ENCODE data around the gene MRPL36.
"Not testable (repeated sequence)": the region's sequence is repeated elsewhere in the genome, so short reads cannot be mapped to it uniquely, and the experiment has no call there.

MRPL36 gene

DNA sequence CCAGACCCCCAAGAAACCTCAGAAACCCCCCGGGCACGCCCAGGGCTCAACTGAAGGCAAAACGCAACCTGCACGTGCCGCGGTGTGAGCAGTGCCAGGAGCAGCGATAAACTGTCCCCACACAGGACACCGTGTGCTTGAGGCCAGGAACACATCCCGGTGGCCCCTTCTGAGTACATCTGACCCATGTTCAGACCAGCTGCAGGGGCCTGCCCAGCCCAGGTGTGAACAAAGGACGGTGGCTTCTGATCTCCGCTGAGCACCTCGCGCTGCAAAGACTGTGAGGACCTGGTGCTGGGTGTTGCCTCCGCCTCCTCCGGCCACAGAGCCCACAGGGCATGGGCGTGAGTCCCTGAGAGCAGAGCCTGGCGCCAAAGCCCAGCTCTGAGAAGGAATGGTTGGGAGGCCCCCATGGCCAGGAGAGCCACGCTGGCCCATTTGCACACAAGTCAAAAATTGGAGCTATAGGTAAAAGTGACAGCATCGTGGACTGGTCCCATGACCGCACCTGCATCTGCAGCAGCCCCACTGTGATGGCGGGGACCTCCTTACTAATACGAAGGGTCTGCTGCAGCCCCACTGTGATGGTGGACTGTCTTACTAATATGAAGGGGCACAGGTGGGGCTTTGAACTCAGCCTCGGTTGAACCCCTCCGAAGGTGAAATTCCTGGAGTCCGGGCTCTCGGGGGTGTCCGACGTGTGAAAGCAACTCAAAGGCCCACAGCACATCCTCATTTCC is 33.0 kb upstream of the MRPL36 start:
- no peak for DNase-seq (ENCODE audit: low spot score)

DNA sequence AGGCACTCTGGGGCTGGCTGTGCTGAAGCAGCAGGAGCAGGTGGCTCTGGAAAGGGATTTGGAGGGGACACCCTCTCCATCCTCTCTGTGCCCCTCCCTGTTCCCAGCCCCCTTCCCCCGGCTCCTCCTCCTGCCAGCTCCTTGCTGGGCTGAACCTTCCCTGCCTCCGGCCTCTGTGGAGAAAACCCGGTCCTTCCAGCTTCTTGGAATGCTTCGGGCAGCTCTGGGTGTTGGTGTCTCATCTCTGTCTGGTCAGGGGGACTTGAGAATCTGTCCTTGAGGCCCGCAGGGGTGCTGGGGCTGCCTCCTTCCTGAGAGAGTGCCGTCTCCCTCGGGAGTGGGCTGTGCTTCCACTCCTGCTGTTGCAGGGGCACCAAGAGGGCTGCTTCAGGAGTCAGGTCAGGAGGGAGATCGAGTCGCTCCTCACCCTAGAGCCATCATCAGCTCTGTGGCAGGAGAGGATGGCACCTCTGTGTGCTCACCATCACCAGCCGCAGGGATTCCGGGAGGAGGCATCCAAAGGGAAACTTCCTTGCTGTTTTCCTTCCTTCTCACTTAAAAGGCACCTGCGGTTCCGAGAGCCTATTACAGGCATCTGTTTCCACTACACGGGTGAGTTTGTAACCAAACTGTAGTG is 32.2 kb upstream of the MRPL36 start:
- DNase-seq (ENCODE audit: low spot score), result no peak

GRCh38 chr5:1831257-1831656 is 31.6 kb upstream of the MRPL36 start:
- DNase-seq (ENCODE audit: low spot score), result no peak

- no peak for DNase-seq (ENCODE audit: low spot score)
Measured at GRCh38 chr5:1830571-1831228, 31.1 kb upstream of the MRPL36 start.

DNA sequence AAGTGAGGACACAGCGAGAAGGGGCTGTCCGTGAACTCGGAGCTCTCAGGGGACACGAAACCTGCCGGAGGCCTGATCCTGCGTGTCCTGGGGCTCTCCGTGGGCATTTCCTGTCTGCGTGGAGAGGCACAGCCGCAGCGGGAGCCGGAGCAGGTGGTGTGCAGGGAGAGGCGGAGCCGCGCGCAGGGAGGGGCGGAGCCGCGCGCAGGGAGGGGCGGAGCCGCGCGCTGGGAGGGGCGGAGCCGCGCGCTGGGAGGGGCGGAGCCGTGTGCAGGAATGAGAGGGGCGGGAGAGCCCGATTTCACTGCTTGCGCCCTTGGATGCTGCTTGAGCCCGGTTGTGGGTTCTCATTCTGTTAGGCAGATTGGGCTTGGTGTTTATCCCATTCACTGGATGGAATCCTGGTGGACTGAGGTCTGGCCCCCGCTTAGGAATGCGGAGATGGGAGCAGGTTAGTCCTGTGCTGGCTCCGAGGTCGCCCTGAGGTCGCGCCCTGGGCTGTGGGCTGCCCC is 28.3 kb upstream of the MRPL36 start:
- DNase-seq (ENCODE audit: low spot score), result no peak

- no peak for DNase-seq (ENCODE audit: low spot score)
Measured at GRCh38 chr5:1827025-1827885, 27.6 kb upstream of the MRPL36 start.

- no peak for DNase-seq (ENCODE audit: low spot score)
Measured at GRCh38 chr5:1826235-1826980, 26.8 kb upstream of the MRPL36 start.

DNA sequence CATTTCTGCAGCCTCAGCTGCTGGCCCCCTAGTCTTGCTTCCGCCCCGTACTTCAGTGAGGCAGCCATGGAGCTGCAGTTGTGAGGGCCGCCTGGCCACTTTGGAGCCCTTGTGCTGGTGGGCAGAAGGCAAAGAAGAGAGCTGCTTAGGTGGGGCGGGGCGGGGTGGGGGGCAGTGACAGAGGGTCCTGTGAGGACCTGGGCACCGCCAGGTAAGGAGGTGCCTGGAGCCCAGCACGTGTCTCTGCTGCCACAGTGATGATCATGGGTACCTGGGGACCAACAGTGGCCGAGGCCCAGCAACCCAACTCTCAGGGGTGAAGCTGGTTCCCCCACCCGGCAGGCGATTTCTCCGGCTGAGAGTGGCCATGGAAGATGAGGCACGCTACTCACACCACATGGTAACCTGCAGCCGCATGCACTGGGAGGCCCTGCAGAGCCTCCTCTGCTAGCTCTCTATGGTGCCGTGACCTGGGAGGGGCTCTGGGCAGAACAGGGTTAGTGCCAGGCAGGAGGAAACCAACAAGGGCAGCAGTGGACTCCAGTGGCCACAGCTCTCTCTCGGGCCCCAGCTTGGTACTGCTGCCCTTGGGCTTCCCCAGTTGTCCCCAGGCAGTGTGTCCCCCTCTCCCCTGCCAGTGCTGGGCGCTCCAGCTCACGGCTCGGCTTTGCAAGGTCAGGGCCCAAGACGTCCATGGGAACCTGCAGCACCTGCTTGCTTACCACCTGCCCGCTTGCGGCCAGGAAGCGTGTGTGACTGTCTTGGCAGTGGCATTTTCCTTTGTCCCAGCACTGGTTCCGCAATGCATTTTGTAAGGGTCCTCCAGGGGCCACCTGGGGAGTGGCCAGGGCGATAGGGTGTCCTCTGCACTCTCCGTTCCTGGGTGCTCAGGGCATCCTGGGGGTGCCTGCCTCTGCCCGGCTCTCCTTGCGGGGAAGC is 25.5 kb upstream of the MRPL36 start:
- no peak for DNase-seq (ENCODE audit: low spot score)

- DNase-seq (ENCODE audit: low spot score), result no peak
Measured at GRCh38 chr5:1824109-1824821, 24.6 kb upstream of the MRPL36 start.

DNA sequence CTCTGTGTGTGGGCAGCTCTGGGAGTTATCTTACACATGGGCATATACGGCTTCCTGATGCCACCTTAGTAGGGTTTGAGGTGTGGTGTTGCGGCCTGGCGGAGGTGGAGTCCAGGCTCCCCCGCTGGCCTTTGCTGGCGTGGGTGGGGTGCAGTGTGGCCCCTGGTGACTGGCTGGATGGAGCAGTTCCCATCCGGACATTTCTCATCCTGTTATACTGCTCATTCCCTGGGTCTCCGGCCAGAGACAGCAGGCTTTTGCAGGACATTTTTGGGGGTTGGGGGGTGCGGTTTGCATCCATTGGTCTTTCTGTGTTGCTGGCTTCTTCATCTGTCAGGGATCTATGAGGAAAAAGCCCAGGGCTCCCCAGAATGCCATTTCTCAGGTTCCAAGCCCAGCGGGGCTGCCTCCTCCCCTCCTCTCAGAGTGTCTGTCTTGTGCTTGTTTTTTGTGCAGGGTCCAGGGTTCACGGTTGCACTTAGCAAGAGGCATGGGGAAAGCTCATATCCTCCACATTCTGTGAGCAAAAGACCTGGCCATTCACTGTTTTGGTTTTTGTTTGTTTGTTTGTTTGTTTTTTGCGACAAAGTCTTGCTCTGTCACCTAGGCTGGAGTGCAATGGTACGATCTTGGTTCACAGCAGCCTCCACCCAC is 23.9 kb upstream of the MRPL36 start:
- DNase-seq (ENCODE audit: low spot score), result no peak

GRCh38 chr5:1821862-1822261 is 22.2 kb upstream of the MRPL36 start:
- DNase-seq (ENCODE audit: low spot score), result no peak

GRCh38 chr5:1820926-1821325 is 21.3 kb upstream of the MRPL36 start:
- no peak for DNase-seq (ENCODE audit: low spot score)

GRCh38 chr5:1820381-1820780 is 20.7 kb upstream of the MRPL36 start:
- DNase-seq (ENCODE audit: low spot score), result no peak

DNA sequence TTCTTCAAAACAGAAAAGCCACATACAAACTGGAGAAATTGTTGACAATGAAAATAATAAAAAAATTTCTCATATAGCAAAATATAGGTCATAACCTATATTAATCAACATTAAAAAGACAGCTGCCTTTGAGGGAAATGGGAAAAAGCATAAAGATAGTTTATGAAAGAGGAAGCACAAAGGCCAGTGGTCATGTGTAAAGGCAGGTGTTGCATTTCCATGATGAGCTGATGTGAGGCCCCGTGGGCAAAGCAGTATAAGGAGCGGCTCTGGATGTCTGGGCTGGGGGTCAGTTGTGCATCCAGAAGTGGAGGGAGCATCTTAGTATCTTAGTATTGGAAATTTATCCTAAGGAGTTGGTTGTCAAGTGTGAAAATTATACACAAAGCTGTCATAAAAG is 19.8 kb upstream of the MRPL36 start:
- no peak for DNase-seq (ENCODE audit: low spot score)

GRCh38 chr5:1818784-1819183 is 19.1 kb upstream of the MRPL36 start:
- no peak for DNase-seq (ENCODE audit: low spot score)

DNA sequence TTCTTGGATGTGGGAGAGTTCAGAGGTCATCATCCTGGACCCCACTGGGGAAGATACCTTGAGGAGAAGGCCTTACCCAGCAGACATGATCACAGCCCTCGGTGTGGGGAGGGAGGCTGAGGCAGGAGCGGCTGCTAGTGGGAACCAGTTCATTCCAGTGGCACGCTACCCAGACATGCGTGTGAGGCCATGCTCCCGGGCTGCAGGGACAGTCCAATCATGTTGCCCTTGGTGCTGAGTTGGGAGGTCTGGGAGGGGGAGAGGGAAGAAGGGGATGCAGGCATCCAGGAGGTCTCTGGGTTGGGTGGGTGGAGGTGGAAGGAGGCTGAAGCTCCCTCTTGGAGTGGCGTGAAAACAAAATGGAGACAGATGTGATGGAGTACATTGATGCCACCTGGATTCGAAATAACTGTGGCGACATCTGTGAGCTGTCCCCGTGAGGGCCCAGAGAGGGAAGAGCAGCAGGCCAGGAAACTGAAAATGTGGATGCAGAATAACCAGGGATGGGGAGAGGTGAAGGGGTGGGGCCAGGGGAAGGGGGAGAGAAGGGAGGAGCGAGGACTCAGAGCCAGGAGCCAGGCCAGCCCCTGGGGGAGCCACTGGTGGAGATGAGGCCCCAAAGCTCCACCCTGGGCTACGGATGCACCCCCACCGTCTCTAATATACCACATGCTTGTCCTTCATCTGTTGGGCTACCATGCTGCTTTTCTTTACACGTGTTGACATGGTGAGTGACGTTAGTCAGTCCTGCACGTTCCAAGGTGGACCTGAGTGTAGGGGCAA is 17.8 kb upstream of the MRPL36 start:
- DNase-seq (ENCODE audit: low spot score), result no peak

GRCh38 chr5:1816495-1817089 is 17.0 kb upstream of the MRPL36 start:
- DNase-seq (ENCODE audit: low spot score), result not testable (repeated sequence)

- no peak for DNase-seq (ENCODE audit: low spot score)
Measured at GRCh38 chr5:1815881-1816292, 16.2 kb upstream of the MRPL36 start.
